Activated T-helper 2 cell treated with anti-CD3 and anti-CD28 coated beads, Interferon-gamma antibody, Interleukin-2, Interleukin-4, amounts not matched to agents 10 μg/mL and 5 μg/mL and 100 μg/mL, durations not matched to agents 14 hours and 24 hours and 36 hours (primary cell): ENCODE results near the gene TMEM263. TPM values are rescaled to one million over a fixed set of nuclear protein-coding genes. Genes with fewer than 3 reads are reported as not detected.
"Not testable (repeated sequence)": the region's sequence is repeated elsewhere in the genome, so short reads cannot be mapped to it uniquely, and the experiment has no call there.

Experiments
- DNase-seq: peaks from one replicate; pipeline ENCODE4 v3.0.0; 2021; ENCODE audit warnings: low spot score
- H3K27ac Mint-ChIP-seq: one replicate; pipeline ENCODE4 v1.8.0; 2021; ENCODE audit warnings: mixed read lengths
- H3K27me3 Mint-ChIP-seq: one replicate; pipeline ENCODE4 v1.8.0; 2021; ENCODE audit warnings: low read depth, mixed read lengths
- H3K36me3 Mint-ChIP-seq: one replicate; pipeline ENCODE4 v1.8.0; 2021; ENCODE audit warnings: low read depth, mixed read lengths
- H3K4me1 Mint-ChIP-seq: one replicate; pipeline ENCODE4 v1.8.0; 2021; ENCODE audit warnings: low read depth, mixed read lengths
- H3K4me3 Mint-ChIP-seq: one replicate; pipeline ENCODE4 v1.8.0; 2021; ENCODE audit warnings: low read depth, mild to moderate bottlenecking, moderate library complexity, mixed read lengths
- H3K9me3 Mint-ChIP-seq: one replicate; pipeline ENCODE4 v1.8.0; 2021; ENCODE audit warnings: mixed read lengths
- intact Hi-C: fragments of 100-400 bp; cut with micrococcal nuclease; formaldehyde crosslinking; loops from one replicate; pipeline ENCODE4 v1.15.1; 2023
- total RNA-seq: library from RNA; stranded (reverse); gene quantifications from 2 replicates; pipeline ENCODE4 v1.2.3, GENCODE V29; 2022

The TMEM263 gene
- total RNA-seq, 1 donor from 2014 or later, result 31.8 TPM

GRCh38 chr12:106978035-106978800, 22.5 kb downstream of the TMEM263 start:
- Mint-ChIP-seq H3K4me1 (peaks cover 17% of the 10 kb centered on the region), H3K27me3 (no peaks in the 10 kb centered on the region)
- intact Hi-C loops, result no loop called here

GRCh38 chr12:106980944-106981343, 25.2 kb downstream of the TMEM263 start:
- H3K4me3 Mint-ChIP-seq, result no peak overlapping the region
- peaks cover 30% of the 10 kb centered on the region for H3K4me1 Mint-ChIP-seq
- H3K27me3 Mint-ChIP-seq, result no peaks in the 10 kb centered on the region
- peaks cover 8% of the 10 kb centered on the region for H3K9me3 Mint-ChIP-seq
- no peak for DNase-seq
- H3K27ac Mint-ChIP-seq, result no peak overlapping the region
- H3K36me3 Mint-ChIP-seq, result peaks cover 33% of the 10 kb centered on the region
- intact Hi-C loops, result no loop called here

More at GRCh38 chr12:106978035-106978800, 22.5 kb downstream of the TMEM263 start:
- H3K27ac Mint-ChIP-seq, result no peak overlapping the region
- no peak overlapping the region for H3K4me3 Mint-ChIP-seq
- H3K36me3 Mint-ChIP-seq, result peaks cover 28% of the 10 kb centered on the region
- DNase-seq, result no peak
- H3K9me3 Mint-ChIP-seq, result no peaks in the 10 kb centered on the region

- DNase-seq, result no peak
- H3K36me3 Mint-ChIP-seq, result peaks cover 28% of the 10 kb centered on the region
- no peak overlapping the region for H3K4me3 Mint-ChIP-seq
- H3K27ac Mint-ChIP-seq, result no peak overlapping the region
- peaks cover 30% of the 10 kb centered on the region for H3K4me1 Mint-ChIP-seq
- peaks cover 8% of the 10 kb centered on the region for H3K9me3 Mint-ChIP-seq
- intact Hi-C loops, result no loop called here
- H3K27me3 Mint-ChIP-seq, result no peaks in the 10 kb centered on the region
These were observed 26.1 kb downstream of the TMEM263 start for GRCh38 chr12:106981788-106982187.

- Mint-ChIP-seq H3K4me1 (peaks cover 30% of the 10 kb centered on the region), H3K4me3 (no peak overlapping the region), H3K9me3 (peaks cover 8% of the 10 kb centered on the region), H3K36me3 (peaks cover 28% of the 10 kb centered on the region), H3K27ac (no peak overlapping the region), H3K27me3 (no peaks in the 10 kb centered on the region)
- intact Hi-C loops, result no loop called here
- no peak for DNase-seq
These were observed 26.5 kb downstream of the TMEM263 start for GRCh38 chr12:106982229-106982628.

- Mint-ChIP-seq H3K27ac (no peak overlapping the region), H3K27me3 (peaks cover 3% of the 10 kb centered on the region), H3K9me3 (peaks cover 8% of the 10 kb centered on the region), H3K4me1 (peaks cover 34% of the 10 kb centered on the region), H3K36me3 (peaks cover 21% of the 10 kb centered on the region), H3K4me3 (no peak overlapping the region)
- intact Hi-C loops, result no loop called here
- no peak for DNase-seq
These were observed 29.0 kb downstream of the TMEM263 start for GRCh38 chr12:106984588-106985137.

- Mint-ChIP-seq H3K4me3 (no peak overlapping the region), H3K9me3 (peaks cover 8% of the 10 kb centered on the region), H3K36me3 (peaks cover 21% of the 10 kb centered on the region), H3K27me3 (peaks cover 3% of the 10 kb centered on the region), H3K27ac (no peak overlapping the region), H3K4me1 (peaks cover 34% of the 10 kb centered on the region)
- no peak for DNase-seq
- intact Hi-C loops, result no loop called here
These were observed 29.8 kb downstream of the TMEM263 start for GRCh38 chr12:106985479-106985878.

DNA sequence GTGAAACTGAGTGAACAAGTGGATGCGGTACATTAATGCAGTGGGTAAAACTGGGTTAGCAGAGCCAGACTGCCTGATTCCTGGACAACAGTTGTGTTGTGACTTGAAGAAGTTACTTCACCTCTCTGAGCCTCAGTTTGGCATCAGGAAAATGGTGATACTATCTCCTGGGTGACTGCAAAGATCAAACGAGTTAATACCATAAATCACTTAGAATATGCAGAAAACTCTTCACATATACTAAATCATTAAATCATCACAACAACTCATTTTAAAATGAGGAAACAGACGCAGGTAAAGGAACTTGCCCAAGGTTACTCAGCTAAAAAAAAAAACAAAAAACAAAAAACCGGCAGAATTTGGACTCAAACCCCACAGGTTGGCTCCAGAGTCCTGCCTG, 30.4 kb downstream of the TMEM263 start:
- Mint-ChIP-seq H3K9me3 (peaks cover 8% of the 10 kb centered on the region), H3K27me3 (peaks cover 3% of the 10 kb centered on the region), H3K27ac (no peak overlapping the region), H3K36me3 (peaks cover 21% of the 10 kb centered on the region), H3K4me1 (peaks cover 34% of the 10 kb centered on the region), H3K4me3 (peak overlapping the region; percentile 84)
- DNase-seq, result no peak
- intact Hi-C loops, result loop anchor here (2.0 kb wide), 1 partner anchor 29 kb away; no protein-coding TSS in a partner anchor

GRCh38 chr12:106986625-106987389, 31.1 kb downstream of the TMEM263 start, which contains the start of gene MTERF2:
TSS of gene MTERF2 (minus strand) at chr12:106987146. CDS start at chr12:106978714, 8,432 bp downstream.
- Mint-ChIP-seq H3K4me3 (peak within 1 kb of the TSS; percentile 84), H3K27ac (peak within 1 kb of the TSS; percentile 53), H3K4me1 (peaks cover 34% of the 10 kb centered on the region), H3K27me3 (peaks cover 3% of the 10 kb centered on the region), H3K9me3 (peaks cover 8% of the 10 kb centered on the region), H3K36me3 (peaks cover 23% of the 10 kb centered on the region)
- intact Hi-C loops, result loop anchor here (1.0 to 2.0 kb wide), 2 partner anchors 30 to 106 kb away; partner anchors contain the start of gene CRY1
- DNase-seq, result peak; percentile 63

DNA sequence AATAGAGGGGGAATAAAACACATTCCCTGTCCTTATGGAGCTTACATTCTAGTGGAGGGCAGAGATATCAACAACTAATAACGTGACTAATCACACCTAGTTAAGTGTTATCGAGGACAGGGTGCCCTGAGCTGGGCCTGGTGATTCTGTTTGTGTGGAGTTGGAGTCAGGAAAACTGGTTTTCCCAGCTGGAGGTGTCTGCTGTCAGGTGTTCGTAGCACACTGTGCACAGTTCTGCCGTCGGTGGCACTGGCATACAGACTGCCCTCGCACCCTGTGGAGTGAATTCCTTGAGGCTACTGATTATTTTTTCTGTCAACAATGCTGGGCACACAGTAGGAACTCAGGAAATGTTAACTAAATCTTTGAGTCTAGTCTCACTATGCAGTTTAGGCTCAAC, 32.1 kb downstream of the TMEM263 start:
- H3K36me3 Mint-ChIP-seq, result peaks cover 23% of the 10 kb centered on the region
- H3K9me3 Mint-ChIP-seq, result peaks cover 8% of the 10 kb centered on the region
- H3K4me3 Mint-ChIP-seq, result no peak overlapping the region
- H3K27me3 Mint-ChIP-seq, result peaks cover 3% of the 10 kb centered on the region
- DNase-seq, result no peak
- H3K4me1 Mint-ChIP-seq, result peaks cover 34% of the 10 kb centered on the region
- no peak overlapping the region for H3K27ac Mint-ChIP-seq
- intact Hi-C loops, result loop anchor here (1.0 to 2.0 kb wide), 2 partner anchors 31 to 105 kb away; partner anchors contain the start of gene CRY1

DNA sequence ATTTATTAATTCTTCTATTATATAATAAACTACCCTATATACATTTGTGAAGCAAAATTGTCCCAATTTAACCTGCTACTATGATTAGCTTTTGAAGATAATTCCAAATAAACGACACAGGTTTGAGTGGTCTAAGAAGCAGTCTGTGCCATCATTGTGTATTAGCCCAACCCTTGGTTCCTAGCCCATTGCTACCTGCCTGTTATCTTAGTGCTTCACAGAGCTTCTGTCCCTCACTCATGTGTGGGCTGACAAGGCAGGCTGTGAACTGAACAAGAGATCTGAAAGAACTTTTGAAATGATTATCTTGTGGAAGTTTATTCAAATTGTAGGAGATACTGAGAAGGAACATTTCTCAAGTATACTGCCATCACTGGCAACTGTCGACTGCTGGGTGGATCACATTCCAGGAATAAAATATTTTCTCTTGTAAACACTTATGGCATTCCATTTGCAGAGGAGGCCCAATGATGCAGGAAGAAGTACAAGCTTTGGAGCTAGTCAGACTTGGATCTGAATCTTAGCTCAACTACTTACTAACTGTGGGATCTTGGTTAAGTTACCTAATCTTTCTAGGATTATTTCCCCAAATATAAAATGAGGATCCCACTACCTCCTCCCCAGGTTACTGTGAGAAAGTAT, 39.0 kb downstream of the TMEM263 start:
- intact Hi-C loops, result no loop called here
- Mint-ChIP-seq H3K27ac (no peak overlapping the region), H3K4me1 (no peaks in the 10 kb centered on the region)

DNA sequence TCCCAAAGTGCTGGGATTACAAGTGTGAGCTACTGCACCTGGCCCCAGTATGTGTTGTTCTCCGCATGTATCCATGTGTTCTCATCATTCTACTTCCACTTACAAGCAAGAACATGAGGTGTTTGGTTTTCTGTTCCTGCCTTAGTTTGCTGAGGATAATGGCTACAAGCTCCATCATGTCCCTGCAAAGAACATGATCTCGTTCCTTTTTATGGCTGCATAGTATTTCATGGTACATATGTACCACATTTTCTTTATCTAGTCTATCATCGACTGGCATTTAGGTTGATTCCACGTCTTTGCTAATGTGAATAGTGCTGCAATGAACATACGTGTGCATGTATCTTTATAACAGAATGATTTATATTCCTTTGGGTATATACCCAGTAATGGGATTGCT, 40.4 kb downstream of the TMEM263 start:
- H3K27ac Mint-ChIP-seq, H3K4me3 Mint-ChIP-seq, H3K9me3 Mint-ChIP-seq, H3K27me3 Mint-ChIP-seq, H3K4me1 Mint-ChIP-seq, intact Hi-C loops, DNase-seq: not testable (repeated sequence)
- peaks cover 31% of the 10 kb centered on the region for H3K36me3 Mint-ChIP-seq

More for the DNA sequence above, 39.0 kb downstream of the TMEM263 start:
- no peak overlapping the region for H3K4me3 Mint-ChIP-seq
- DNase-seq, result no peak
- no peaks in the 10 kb centered on the region for H3K9me3 Mint-ChIP-seq
- H3K36me3 Mint-ChIP-seq, result peaks cover 26% of the 10 kb centered on the region
- H3K27me3 Mint-ChIP-seq, result no peaks in the 10 kb centered on the region

- no peak overlapping the region for H3K27ac Mint-ChIP-seq
- no peaks in the 10 kb centered on the region for H3K4me1 Mint-ChIP-seq
- H3K36me3 Mint-ChIP-seq, result peaks cover 28% of the 10 kb centered on the region
- intact Hi-C loops, result no loop called here
- DNase-seq, result no peak
- H3K27me3 Mint-ChIP-seq, result no peaks in the 10 kb centered on the region
- H3K9me3 Mint-ChIP-seq, result no peaks in the 10 kb centered on the region
- H3K4me3 Mint-ChIP-seq, result no peak overlapping the region
These were observed 42.2 kb downstream of the TMEM263 start for GRCh38 chr12:106997916-106998315.
